ENCODE data around the gene THBS2.
"Not testable (repeated sequence)": the region's sequence is repeated elsewhere in the genome, so short reads cannot be mapped to it uniquely, and the experiment has no call there.

Gene THBS2

GRCh38 chr6:169270077-169270380, 16.4 kb upstream of the THBS2 start:
- not testable (repeated sequence) for H3K36me3 ChIP-seq (ENCODE audit: control insufficient read depth, insufficient read depth, low read length); H3K9ac ChIP-seq (ENCODE audit: low read length); H3K9me3 ChIP-seq (ENCODE audit: control insufficient read depth, low read length); H3K4me3 ChIP-seq (ENCODE audit: low read length); H3K27me3 ChIP-seq (ENCODE audit: control insufficient read depth, insufficient read depth, low read length); H3K4me1 ChIP-seq (ENCODE audit: control insufficient read depth, insufficient read depth, low read length)

DNA sequence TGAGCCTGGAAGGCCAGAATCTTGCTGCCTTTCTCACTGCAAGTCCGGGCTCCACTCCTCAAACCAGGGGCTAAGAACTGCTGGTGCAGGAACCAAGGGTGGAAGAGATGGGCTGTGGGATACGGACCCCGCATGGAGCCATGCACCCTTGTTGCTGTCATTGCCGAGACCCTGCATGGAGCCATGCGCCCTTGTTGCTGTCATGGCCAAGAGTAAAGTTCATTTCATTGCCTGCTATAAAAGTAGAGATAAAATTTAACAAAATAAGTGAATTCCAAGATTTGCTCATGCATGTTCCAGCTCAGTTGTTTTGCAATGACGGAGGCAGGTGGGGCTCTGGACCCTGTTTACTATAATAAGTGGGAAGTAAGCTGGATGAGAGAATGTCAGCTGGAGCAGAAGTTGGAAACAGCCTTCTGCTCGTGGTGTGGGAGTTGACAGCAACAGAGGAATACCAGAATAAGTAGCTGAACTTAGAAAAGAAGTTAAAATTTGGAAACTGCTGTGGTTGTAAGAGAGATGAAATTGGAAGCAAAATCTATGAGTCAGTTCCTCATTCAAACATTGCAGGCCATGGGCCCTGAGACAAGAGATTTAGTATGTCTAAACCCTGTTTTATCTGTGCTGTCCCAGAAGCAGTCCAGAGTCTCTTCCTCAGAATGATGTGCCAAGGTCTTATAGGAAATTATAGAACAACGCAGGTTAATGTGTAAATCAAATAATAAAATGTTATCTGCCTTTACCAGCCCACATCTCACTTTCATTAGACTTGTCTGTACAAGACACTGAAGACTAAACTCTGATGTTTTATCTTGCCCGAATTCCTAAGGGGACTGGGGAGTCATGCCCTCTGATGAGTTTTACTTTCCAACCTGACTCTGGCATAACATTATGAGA, 15.8 kb upstream of the THBS2 start:
- no peaks in the 10 kb centered on the region for H3K36me3 ChIP-seq (ENCODE audit: control insufficient read depth, insufficient read depth, low read length)
- no peaks in the 10 kb centered on the region for H3K9me3 ChIP-seq (ENCODE audit: control insufficient read depth, low read length)
- H3K4me3 ChIP-seq (ENCODE audit: low read length) = no peak overlapping the region
- no peak overlapping the region for H3K9ac ChIP-seq (ENCODE audit: low read length)
- no peaks in the 10 kb centered on the region for H3K27me3 ChIP-seq (ENCODE audit: control insufficient read depth, insufficient read depth, low read length)
- no peaks in the 10 kb centered on the region for H3K4me1 ChIP-seq (ENCODE audit: control insufficient read depth, insufficient read depth, low read length)

- H3K27me3 ChIP-seq (ENCODE audit: control insufficient read depth, insufficient read depth, low read length) = no peaks in the 10 kb centered on the region
- no peak overlapping the region for H3K9ac ChIP-seq (ENCODE audit: low read length)
- H3K9me3 ChIP-seq (ENCODE audit: control insufficient read depth, low read length) = no peaks in the 10 kb centered on the region
- H3K4me1 ChIP-seq (ENCODE audit: control insufficient read depth, insufficient read depth, low read length) = no peaks in the 10 kb centered on the region
- H3K36me3 ChIP-seq (ENCODE audit: control insufficient read depth, insufficient read depth, low read length) = no peaks in the 10 kb centered on the region
- H3K4me3 ChIP-seq (ENCODE audit: low read length) = no peak overlapping the region
These were observed 14.6 kb upstream of the THBS2 start for GRCh38 chr6:169268276-169268675.

DNA sequence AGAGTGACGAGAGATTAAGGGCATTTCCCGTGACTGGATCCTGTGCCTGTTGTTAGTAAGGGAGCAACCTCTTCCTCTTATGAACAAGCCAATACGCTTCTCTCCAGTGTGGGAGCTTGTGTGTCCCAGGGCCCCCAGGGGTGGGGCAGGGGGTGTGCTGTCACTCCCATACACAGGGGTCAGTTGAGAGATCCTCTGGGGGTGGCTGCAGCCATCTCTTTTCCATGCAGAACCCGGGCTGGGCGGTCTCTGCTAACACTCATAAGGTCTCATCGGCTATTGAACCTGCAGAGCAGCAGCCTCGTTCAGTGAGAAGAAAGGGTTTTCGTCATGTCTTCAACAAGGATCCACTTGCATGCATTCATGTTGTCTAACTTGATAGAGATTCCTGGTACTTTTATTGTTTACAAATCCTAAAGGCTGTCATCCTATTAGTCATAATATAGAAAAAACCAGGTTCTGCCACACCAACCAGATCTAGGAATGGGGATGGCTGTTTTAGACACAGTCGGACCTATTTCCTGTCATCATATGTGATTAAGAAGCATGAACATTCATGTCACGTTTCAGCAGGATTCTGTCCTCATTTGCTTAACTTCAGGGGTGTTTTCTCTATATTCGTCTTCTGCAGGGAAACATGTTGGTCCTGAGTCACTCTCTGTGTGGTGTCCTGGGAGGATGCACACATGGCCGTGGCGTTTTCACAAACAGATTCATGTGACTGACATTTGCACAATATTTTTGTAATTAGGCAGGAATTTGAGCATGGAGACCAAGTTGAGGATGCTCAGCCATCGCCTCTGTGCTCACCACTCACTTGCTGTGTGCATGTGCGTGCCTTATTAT, 13.3 kb upstream of the THBS2 start:
- H3K4me3 ChIP-seq (ENCODE audit: low read length) = no peak overlapping the region
- no peaks in the 10 kb centered on the region for H3K27me3 ChIP-seq (ENCODE audit: control insufficient read depth, insufficient read depth, low read length)
- H3K36me3 ChIP-seq (ENCODE audit: control insufficient read depth, insufficient read depth, low read length) = no peaks in the 10 kb centered on the region
- H3K4me1 ChIP-seq (ENCODE audit: control insufficient read depth, insufficient read depth, low read length) = no peaks in the 10 kb centered on the region
- no peak overlapping the region for H3K9ac ChIP-seq (ENCODE audit: low read length)
- H3K9me3 ChIP-seq (ENCODE audit: control insufficient read depth, low read length) = no peaks in the 10 kb centered on the region

GRCh38 chr6:169266261-169266660, 12.6 kb upstream of the THBS2 start:
- Histone ChIP-seq H3K4me3 (ENCODE audit: low read length) (no peak overlapping the region), H3K36me3 (ENCODE audit: control insufficient read depth, insufficient read depth, low read length) (no peaks in the 10 kb centered on the region), H3K9me3 (ENCODE audit: control insufficient read depth, low read length) (no peaks in the 10 kb centered on the region), H3K27me3 (ENCODE audit: control insufficient read depth, insufficient read depth, low read length) (no peaks in the 10 kb centered on the region), H3K9ac (ENCODE audit: low read length) (no peak overlapping the region), H3K4me1 (ENCODE audit: control insufficient read depth, insufficient read depth, low read length) (no peaks in the 10 kb centered on the region)

GRCh38 chr6:169265486-169266131, 12.0 kb upstream of the THBS2 start:
- Histone ChIP-seq H3K27me3 (ENCODE audit: control insufficient read depth, insufficient read depth, low read length) (no peaks in the 10 kb centered on the region), H3K9ac (ENCODE audit: low read length) (no peak overlapping the region), H3K4me1 (ENCODE audit: control insufficient read depth, insufficient read depth, low read length) (no peaks in the 10 kb centered on the region), H3K9me3 (ENCODE audit: control insufficient read depth, low read length) (no peaks in the 10 kb centered on the region), H3K4me3 (ENCODE audit: low read length) (no peak overlapping the region), H3K36me3 (ENCODE audit: control insufficient read depth, insufficient read depth, low read length) (no peaks in the 10 kb centered on the region)

DNA sequence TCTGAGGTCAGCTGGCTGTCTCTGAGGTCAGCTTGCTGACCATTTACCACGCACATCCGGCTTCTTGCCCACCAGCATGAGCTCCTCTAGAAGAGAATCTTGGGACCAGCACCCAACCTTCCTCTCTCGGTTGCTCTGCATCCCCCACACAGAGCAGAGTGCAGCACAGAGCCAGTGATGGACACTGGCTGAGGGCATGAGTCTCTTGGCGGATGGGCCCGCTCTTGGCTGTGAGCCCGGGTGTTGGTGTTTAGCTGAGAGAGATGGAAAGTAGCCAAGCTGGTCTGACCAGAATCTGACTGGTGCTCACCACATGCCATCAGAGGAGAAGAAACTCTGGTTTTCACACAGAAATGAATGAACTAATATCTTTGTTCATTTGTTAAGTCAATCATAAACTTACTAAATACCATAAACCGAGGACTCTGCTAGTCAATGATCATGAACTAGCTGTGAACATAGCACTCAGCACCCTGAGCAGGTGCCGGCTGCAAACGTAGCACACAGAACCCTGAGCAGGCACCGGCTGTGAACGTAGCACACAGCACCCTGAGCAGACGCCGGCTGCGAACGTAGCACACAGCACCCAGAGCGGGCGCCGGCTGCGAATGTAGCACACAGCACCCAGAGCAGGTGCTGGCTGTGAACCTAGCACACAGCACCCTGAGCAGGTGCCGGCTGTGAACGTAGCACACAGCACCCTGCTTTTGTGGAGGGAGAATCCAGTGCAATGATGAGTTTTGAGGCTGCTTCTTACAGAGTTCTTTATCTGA, 10.4 kb upstream of the THBS2 start:
- H3K4me1 ChIP-seq (ENCODE audit: control insufficient read depth, insufficient read depth, low read length) = no peaks in the 10 kb centered on the region
- no peaks in the 10 kb centered on the region for H3K9me3 ChIP-seq (ENCODE audit: control insufficient read depth, low read length)
- H3K4me3 ChIP-seq (ENCODE audit: low read length) = no peak overlapping the region
- H3K36me3 ChIP-seq (ENCODE audit: control insufficient read depth, insufficient read depth, low read length) = no peaks in the 10 kb centered on the region
- no peaks in the 10 kb centered on the region for H3K27me3 ChIP-seq (ENCODE audit: control insufficient read depth, insufficient read depth, low read length)
- H3K9ac ChIP-seq (ENCODE audit: low read length) = no peak overlapping the region

GRCh38 chr6:169263374-169263773, 9.7 kb upstream of the THBS2 start:
- Histone ChIP-seq H3K4me1 (ENCODE audit: control insufficient read depth, insufficient read depth, low read length) (no peaks in the 10 kb centered on the region), H3K27me3 (ENCODE audit: control insufficient read depth, insufficient read depth, low read length) (no peaks in the 10 kb centered on the region), H3K9me3 (ENCODE audit: control insufficient read depth, low read length) (no peaks in the 10 kb centered on the region), H3K36me3 (ENCODE audit: control insufficient read depth, insufficient read depth, low read length) (no peaks in the 10 kb centered on the region), H3K4me3 (ENCODE audit: low read length) (no peak overlapping the region), H3K9ac (ENCODE audit: low read length) (no peak overlapping the region)

GRCh38 chr6:169262602-169263001, 9.0 kb upstream of the THBS2 start:
- not testable (repeated sequence) for H3K9me3 ChIP-seq (ENCODE audit: control insufficient read depth, low read length); H3K9ac ChIP-seq (ENCODE audit: low read length); H3K4me1 ChIP-seq (ENCODE audit: control insufficient read depth, insufficient read depth, low read length); H3K4me3 ChIP-seq (ENCODE audit: low read length); H3K27me3 ChIP-seq (ENCODE audit: control insufficient read depth, insufficient read depth, low read length); H3K36me3 ChIP-seq (ENCODE audit: control insufficient read depth, insufficient read depth, low read length)

- Histone ChIP-seq H3K36me3 (ENCODE audit: control insufficient read depth, insufficient read depth, low read length) (no peaks in the 10 kb centered on the region), H3K9me3 (ENCODE audit: control insufficient read depth, low read length) (no peaks in the 10 kb centered on the region), H3K27me3 (ENCODE audit: control insufficient read depth, insufficient read depth, low read length) (peaks cover 35% of the 10 kb centered on the region), H3K9ac (ENCODE audit: low read length) (no peak overlapping the region), H3K4me1 (ENCODE audit: control insufficient read depth, insufficient read depth, low read length) (no peaks in the 10 kb centered on the region), H3K4me3 (ENCODE audit: low read length) (no peak overlapping the region)
These were observed 2.9 kb upstream of the THBS2 start for GRCh38 chr6:169256518-169256917.

DNA sequence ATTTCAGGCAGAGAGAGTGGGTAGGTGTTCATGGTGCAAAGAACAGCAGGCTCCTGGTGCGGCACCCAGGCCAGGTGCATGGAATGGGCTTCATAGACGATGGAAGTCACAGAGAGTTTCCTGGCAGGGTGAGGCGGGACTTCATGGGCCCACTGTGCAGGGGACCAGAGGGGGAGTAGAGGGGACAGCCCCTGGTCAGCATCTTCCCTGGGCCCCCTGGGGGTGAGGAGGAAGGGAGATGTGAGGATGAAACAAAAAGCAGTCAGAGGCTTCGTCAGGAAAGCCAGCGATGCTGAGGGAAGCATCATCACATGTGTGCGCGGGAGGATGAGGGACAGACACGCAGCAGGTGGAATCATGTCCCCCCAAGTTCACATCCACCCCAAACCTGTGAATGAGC, 2.4 kb upstream of the THBS2 start:
- no peak overlapping the region for H3K9ac ChIP-seq (ENCODE audit: low read length)
- no peaks in the 10 kb centered on the region for H3K9me3 ChIP-seq (ENCODE audit: control insufficient read depth, low read length)
- H3K27me3 ChIP-seq (ENCODE audit: control insufficient read depth, insufficient read depth, low read length) = peaks cover 37% of the 10 kb centered on the region
- H3K4me3 ChIP-seq (ENCODE audit: low read length) = no peak overlapping the region
- H3K36me3 ChIP-seq (ENCODE audit: control insufficient read depth, insufficient read depth, low read length) = no peaks in the 10 kb centered on the region
- no peaks in the 10 kb centered on the region for H3K4me1 ChIP-seq (ENCODE audit: control insufficient read depth, insufficient read depth, low read length)
